ENCODE data around the gene BCL3. TPM values are rescaled to one million over a fixed set of nuclear protein-coding genes. Genes with fewer than 3 reads are reported as not detected.
A peak's percentile ranks its signal among the peaks of the same experiment; 100 is the strongest.

BCL3 gene
- polyA plus RNA-seq, 1 donor = 60.2 TPM

DNA sequence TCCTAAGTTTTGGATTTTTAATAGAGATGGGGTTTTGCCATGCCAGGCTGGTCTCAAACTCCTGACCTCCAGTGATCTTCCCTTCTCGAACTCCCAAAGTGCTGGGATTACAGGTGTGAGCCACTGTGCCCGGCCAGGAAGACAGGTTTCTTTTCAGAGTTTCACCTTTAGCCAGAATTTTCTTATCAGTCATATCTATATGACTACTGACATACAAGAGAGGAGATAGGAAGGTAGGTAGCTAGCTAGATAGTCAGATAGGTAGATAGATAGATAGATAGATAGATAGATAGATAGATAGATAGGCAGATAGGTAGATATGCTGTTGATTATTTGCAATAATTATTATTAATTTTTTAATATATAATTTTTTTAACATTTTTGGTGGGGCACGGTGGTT, 36.8 kb downstream of the BCL3 start:
- H3K4me1 ChIP-seq (ENCODE audit: control insufficient read depth, insufficient read depth, low read length) = peaks cover 4% of the 10 kb centered on the region
- H3K4me3 ChIP-seq (ENCODE audit: low read length) = no peak overlapping the region
- no peak overlapping the region for H3K27ac ChIP-seq (ENCODE audit: low read length)
- DNase-seq = no peak
- H3K27me3 ChIP-seq (ENCODE audit: control insufficient read depth, insufficient read depth, low read length) = no peaks in the 10 kb centered on the region
- WGBS (ENCODE audit: insufficient coverage, low lambda C conversion rate) = 100% methylated on average over 1 of the region's 3 CpGs
- no peaks in the 10 kb centered on the region for H3K9me3 ChIP-seq (ENCODE audit: control insufficient read depth, low read depth, low read length)
- peaks cover 43% of the 10 kb centered on the region for H3K36me3 ChIP-seq (ENCODE audit: control insufficient read depth, insufficient read depth, low read length)

DNA sequence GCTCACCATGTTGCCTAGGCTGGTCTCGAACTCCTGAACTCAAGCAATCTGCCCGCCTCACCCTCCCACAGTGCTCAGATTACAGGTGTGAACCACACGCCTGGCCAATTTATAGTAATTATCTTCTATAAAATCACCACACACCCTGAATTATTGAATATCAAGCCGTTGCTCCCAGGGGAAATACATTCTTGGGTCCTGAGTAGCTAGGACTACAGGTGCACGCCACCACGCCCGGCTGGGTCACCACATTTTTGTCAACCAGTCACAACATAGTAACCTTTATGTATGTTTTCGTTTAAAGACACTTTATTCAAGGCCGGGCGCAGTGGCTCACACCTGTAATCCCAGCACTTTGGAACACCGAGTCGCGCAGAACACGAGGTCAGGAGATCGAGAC, 37.5 kb downstream of the BCL3 start:
- no peaks in the 10 kb centered on the region for H3K27me3 ChIP-seq (ENCODE audit: control insufficient read depth, insufficient read depth, low read length)
- WGBS (ENCODE audit: insufficient coverage, low lambda C conversion rate) = no CpG with 5 or more reads among the region's 15 CpGs
- peaks cover 47% of the 10 kb centered on the region for H3K36me3 ChIP-seq (ENCODE audit: control insufficient read depth, insufficient read depth, low read length)
- H3K4me3 ChIP-seq (ENCODE audit: low read length) = no peak overlapping the region
- DNase-seq = no peak
- no peaks in the 10 kb centered on the region for H3K9me3 ChIP-seq (ENCODE audit: control insufficient read depth, low read depth, low read length)
- peaks cover 4% of the 10 kb centered on the region for H3K4me1 ChIP-seq (ENCODE audit: control insufficient read depth, insufficient read depth, low read length)
- no peak overlapping the region for H3K27ac ChIP-seq (ENCODE audit: low read length)

- no peak for DNase-seq
- peaks cover 4% of the 10 kb centered on the region for H3K4me1 ChIP-seq (ENCODE audit: control insufficient read depth, insufficient read depth, low read length)
- no peak overlapping the region for H3K4me3 ChIP-seq (ENCODE audit: low read length)
- no peak overlapping the region for H3K27ac ChIP-seq (ENCODE audit: low read length)
- no peaks in the 10 kb centered on the region for H3K27me3 ChIP-seq (ENCODE audit: control insufficient read depth, insufficient read depth, low read length)
- H3K36me3 ChIP-seq (ENCODE audit: control insufficient read depth, insufficient read depth, low read length) = peaks cover 61% of the 10 kb centered on the region
- H3K9me3 ChIP-seq (ENCODE audit: control insufficient read depth, low read depth, low read length) = no peaks in the 10 kb centered on the region
- WGBS (ENCODE audit: insufficient coverage, low lambda C conversion rate) = no CpG with 5 or more reads among the region's 6 CpGs
These were observed 40.5 kb downstream of the BCL3 start for GRCh38 chr19:44788971-44789370.

DNA sequence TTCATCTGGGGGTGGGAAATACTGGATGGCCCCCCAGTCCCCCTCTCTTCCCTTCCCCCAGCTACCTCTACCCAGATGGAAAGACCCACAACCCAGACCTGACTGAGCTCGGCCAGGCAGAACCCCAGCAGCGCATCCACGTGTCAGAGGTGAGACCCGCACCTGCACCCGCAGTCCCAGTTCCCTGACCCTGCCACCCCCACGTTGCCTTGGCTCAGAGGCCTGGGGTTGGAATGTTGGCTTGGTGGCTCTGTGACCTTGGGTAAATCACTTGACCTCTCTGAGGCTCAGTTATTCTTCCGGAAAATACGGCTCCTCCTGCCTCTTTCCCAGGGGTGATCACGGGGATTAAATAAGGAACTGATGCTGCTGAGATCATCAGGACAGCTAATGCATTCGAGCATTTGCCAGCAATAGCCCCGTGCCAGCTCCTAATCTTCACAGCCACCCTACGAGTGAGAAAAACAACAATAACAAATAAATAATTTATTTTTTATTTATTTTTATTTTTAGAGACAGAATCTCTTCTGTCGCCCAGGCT, 41.5 kb downstream of the BCL3 start:
- Histone ChIP-seq H3K9me3 (ENCODE audit: control insufficient read depth, low read depth, low read length) (no peaks in the 10 kb centered on the region), H3K27ac (ENCODE audit: low read length) (no peak overlapping the region), H3K4me3 (ENCODE audit: low read length) (no peak overlapping the region), H3K36me3 (ENCODE audit: control insufficient read depth, insufficient read depth, low read length) (peaks cover 62% of the 10 kb centered on the region), H3K4me1 (ENCODE audit: control insufficient read depth, insufficient read depth, low read length) (no peaks in the 10 kb centered on the region), H3K27me3 (ENCODE audit: control insufficient read depth, insufficient read depth, low read length) (no peaks in the 10 kb centered on the region)
- no peak for DNase-seq
- no CpG with 5 or more reads among the region's 13 CpGs for WGBS (ENCODE audit: insufficient coverage, low lambda C conversion rate)

- no peak for DNase-seq
- Histone ChIP-seq H3K4me1 (ENCODE audit: control insufficient read depth, insufficient read depth, low read length) (no peaks in the 10 kb centered on the region), H3K9me3 (ENCODE audit: control insufficient read depth, low read depth, low read length) (no peaks in the 10 kb centered on the region), H3K27me3 (ENCODE audit: control insufficient read depth, insufficient read depth, low read length) (no peaks in the 10 kb centered on the region), H3K27ac (ENCODE audit: low read length) (no peak overlapping the region), H3K4me3 (ENCODE audit: low read length) (no peak overlapping the region), H3K36me3 (ENCODE audit: control insufficient read depth, insufficient read depth, low read length) (peaks cover 64% of the 10 kb centered on the region)
- WGBS (ENCODE audit: insufficient coverage, low lambda C conversion rate) = no CpG with 5 or more reads among the region's 9 CpGs
These were observed 43.8 kb downstream of the BCL3 start for GRCh38 chr19:44792281-44792680.

DNA sequence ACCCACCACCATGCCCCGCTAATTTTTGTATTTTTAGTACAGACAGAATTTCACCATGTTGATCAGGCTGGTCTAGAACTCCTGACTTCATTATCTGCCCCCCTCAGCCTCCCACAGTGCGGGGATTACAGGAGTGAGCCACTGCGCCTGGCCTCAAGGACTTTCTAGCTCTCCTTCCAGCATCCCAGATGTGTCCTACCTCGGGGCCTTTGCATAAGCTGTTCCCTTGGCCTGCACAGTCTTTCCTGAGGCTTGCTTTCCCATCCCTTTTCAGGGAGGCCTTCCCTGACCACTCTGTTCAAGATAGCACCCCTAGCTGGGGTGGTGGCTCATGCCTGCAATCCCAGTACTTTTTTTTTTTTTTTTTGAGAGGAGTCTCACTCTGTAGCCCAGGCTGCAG, 46.1 kb downstream of the BCL3 start:
- no peak overlapping the region for H3K27ac ChIP-seq (ENCODE audit: low read length)
- H3K4me3 ChIP-seq (ENCODE audit: low read length) = no peak overlapping the region
- no peaks in the 10 kb centered on the region for H3K27me3 ChIP-seq (ENCODE audit: control insufficient read depth, insufficient read depth, low read length)
- peaks cover 65% of the 10 kb centered on the region for H3K36me3 ChIP-seq (ENCODE audit: control insufficient read depth, insufficient read depth, low read length)
- WGBS (ENCODE audit: insufficient coverage, low lambda C conversion rate) = no CpG with 5 or more reads among the region's 4 CpGs
- DNase-seq = no peak
- no peaks in the 10 kb centered on the region for H3K4me1 ChIP-seq (ENCODE audit: control insufficient read depth, insufficient read depth, low read length)
- no peaks in the 10 kb centered on the region for H3K9me3 ChIP-seq (ENCODE audit: control insufficient read depth, low read depth, low read length)

DNA sequence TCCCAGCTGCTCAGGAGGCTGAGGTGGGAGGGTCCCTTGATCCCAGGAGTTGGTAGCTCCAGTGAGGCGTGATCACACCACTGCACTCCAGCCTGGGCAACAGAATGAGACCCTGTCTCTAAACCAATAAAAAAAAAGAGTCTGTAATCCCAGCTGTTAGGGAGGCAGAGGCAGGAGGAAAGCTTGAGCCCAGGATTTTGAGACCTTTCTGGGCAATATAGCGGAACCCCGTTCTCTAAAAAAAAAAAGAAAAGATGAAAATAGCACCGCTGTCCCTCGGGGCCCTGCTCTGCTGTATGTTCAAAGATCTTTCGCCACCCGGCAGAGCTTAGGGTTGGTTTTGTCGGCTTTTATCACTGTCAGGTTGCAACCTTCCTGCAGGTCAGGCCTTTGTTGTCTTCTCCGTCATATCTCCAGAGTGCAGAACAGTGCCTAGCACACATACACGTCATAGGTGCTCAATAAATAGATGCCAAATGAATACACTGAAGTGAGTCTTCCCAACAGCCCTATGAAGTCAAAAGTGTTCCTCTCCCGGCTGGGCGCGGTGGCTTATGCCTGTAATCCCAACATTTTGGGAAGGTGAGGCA, 47.0 kb downstream of the BCL3 start:
- Histone ChIP-seq H3K36me3 (ENCODE audit: control insufficient read depth, insufficient read depth, low read length) (peaks cover 58% of the 10 kb centered on the region), H3K4me1 (ENCODE audit: control insufficient read depth, insufficient read depth, low read length) (peaks cover 4% of the 10 kb centered on the region), H3K27me3 (ENCODE audit: control insufficient read depth, insufficient read depth, low read length) (no peaks in the 10 kb centered on the region), H3K27ac (ENCODE audit: low read length) (no peak overlapping the region), H3K4me3 (ENCODE audit: low read length) (no peak overlapping the region), H3K9me3 (ENCODE audit: control insufficient read depth, low read depth, low read length) (no peaks in the 10 kb centered on the region)
- no peak for DNase-seq
- no CpG with 5 or more reads among the region's 13 CpGs for WGBS (ENCODE audit: insufficient coverage, low lambda C conversion rate)

GRCh38 chr19:44796701-44797115, 48.2 kb downstream of the BCL3 start:
- no peak overlapping the region for H3K27ac ChIP-seq (ENCODE audit: low read length)
- DNase-seq = no peak
- no peaks in the 10 kb centered on the region for H3K27me3 ChIP-seq (ENCODE audit: control insufficient read depth, insufficient read depth, low read length)
- no peak overlapping the region for H3K4me3 ChIP-seq (ENCODE audit: low read length)
- no CpG with 5 or more reads among the region's 12 CpGs for WGBS (ENCODE audit: insufficient coverage, low lambda C conversion rate)
- H3K4me1 ChIP-seq (ENCODE audit: control insufficient read depth, insufficient read depth, low read length) = peaks cover 4% of the 10 kb centered on the region
- H3K36me3 ChIP-seq (ENCODE audit: control insufficient read depth, insufficient read depth, low read length) = peaks cover 49% of the 10 kb centered on the region
- no peaks in the 10 kb centered on the region for H3K9me3 ChIP-seq (ENCODE audit: control insufficient read depth, low read depth, low read length)

DNA sequence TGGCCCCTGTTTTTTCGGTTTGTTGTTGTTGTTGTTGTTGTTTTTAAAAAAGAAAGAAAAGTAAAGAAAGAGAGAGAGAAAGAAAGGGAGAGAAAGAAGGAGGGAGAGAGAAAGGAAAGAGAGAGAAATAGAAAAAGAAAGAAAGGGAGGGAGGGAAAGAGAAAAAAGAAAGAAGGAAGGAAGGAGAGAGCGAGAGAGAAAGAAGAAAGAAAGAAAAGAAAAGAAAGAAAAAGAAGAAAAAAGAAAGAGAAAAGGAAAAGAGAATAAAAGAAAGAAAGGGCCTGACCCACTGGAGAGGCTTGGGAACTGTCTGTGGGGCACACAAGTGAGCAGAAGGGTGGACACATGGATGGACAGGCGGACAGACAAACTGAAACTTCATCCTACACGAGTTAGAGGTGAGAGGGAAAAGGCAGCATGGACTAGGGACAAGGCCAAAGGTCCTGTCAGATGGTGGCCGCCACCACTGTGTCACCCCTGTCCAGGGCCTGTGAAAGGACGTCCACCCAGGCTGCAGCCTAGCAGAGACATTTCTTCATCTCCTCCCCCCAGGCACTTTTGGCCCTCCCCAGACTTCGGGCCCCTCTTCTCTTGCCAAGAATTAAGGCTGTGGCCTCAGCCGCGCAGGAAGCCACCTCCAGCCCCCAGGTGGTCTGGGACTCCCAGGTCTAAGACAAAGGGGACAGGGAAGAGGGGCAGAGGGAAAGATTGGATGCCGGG, 51.3 kb downstream of the BCL3 start:
- no peak for DNase-seq
- peaks cover 35% of the 10 kb centered on the region for H3K36me3 ChIP-seq (ENCODE audit: control insufficient read depth, insufficient read depth, low read length)
- peaks cover 4% of the 10 kb centered on the region for H3K4me1 ChIP-seq (ENCODE audit: control insufficient read depth, insufficient read depth, low read length)
- no peaks in the 10 kb centered on the region for H3K27me3 ChIP-seq (ENCODE audit: control insufficient read depth, insufficient read depth, low read length)
- no peak overlapping the region for H3K4me3 ChIP-seq (ENCODE audit: low read length)
- WGBS (ENCODE audit: insufficient coverage, low lambda C conversion rate) = 96% methylated on average over 2 of the region's 10 CpGs
- H3K27ac ChIP-seq (ENCODE audit: low read length) = no peak overlapping the region
- H3K9me3 ChIP-seq (ENCODE audit: control insufficient read depth, low read depth, low read length) = no peaks in the 10 kb centered on the region

GRCh38 chr19:44800461-44800860, 52.0 kb downstream of the BCL3 start:
- H3K27me3 ChIP-seq (ENCODE audit: control insufficient read depth, insufficient read depth, low read length) = no peaks in the 10 kb centered on the region
- H3K4me3 ChIP-seq (ENCODE audit: low read length) = no peak overlapping the region
- DNase-seq = peak; percentile 82 to 84
- peaks cover 33% of the 10 kb centered on the region for H3K36me3 ChIP-seq (ENCODE audit: control insufficient read depth, insufficient read depth, low read length)
- peaks cover 4% of the 10 kb centered on the region for H3K4me1 ChIP-seq (ENCODE audit: control insufficient read depth, insufficient read depth, low read length)
- H3K9me3 ChIP-seq (ENCODE audit: control insufficient read depth, low read depth, low read length) = no peaks in the 10 kb centered on the region
- no peak overlapping the region for H3K27ac ChIP-seq (ENCODE audit: low read length)
- WGBS (ENCODE audit: insufficient coverage, low lambda C conversion rate) = no CpG with 5 or more reads among the region's 3 CpGs
